Loucy (cell line): Measurements from ENCODE around the gene STXBP1.

Source experiments
- H2AFZ ChIP-seq: fragments of 200-600 bp; sonication (generic); 2 replicates; pipeline ENCODE4 v1.6.0; 2016; ENCODE audit warnings: antibody characterized with exemption, mild to moderate bottlenecking, low read length, moderate library complexity
- H3F3A ChIP-seq: fragments of 200-600 bp; 2 replicates; pipeline ENCODE4 v1.6.0; 2016; ENCODE audit warnings: antibody characterized with exemption, low read depth, mild to moderate bottlenecking
- H3K27me3 ChIP-seq: fragments of 200-600 bp; sonication (generic); 2 replicates; pipeline ENCODE4 v1.6.1; 2014; ENCODE audit warnings: low read length, mild to moderate bottlenecking; ENCODE audit not compliant: insufficient read depth, poor library complexity, severe bottlenecking
- H3K36me3 ChIP-seq: fragments of 200-600 bp; sonication (generic); 2 replicates; pipeline ENCODE4 v1.6.1; 2016; ENCODE audit warnings: low read length; ENCODE audit not compliant: insufficient read depth
- H3K4me1 ChIP-seq: fragments of 200-600 bp; sonication (generic); 2 replicates; pipeline ENCODE4 v1.5.1; 2014; ENCODE audit warnings: low read length, mild to moderate bottlenecking; ENCODE audit not compliant: insufficient read depth, poor library complexity, severe bottlenecking
- H3K4me2 ChIP-seq: fragments of 200-600 bp; sonication (generic); 2 replicates; pipeline ENCODE4 v1.6.0; 2014; ENCODE audit warnings: antibody characterized with exemption, low read length, low read depth, mild to moderate bottlenecking; ENCODE audit not compliant: poor library complexity, severe bottlenecking
- H3K4me3 ChIP-seq: fragments of 200-600 bp; sonication (generic); 2 replicates; pipeline ENCODE4 v1.5.1; 2014; ENCODE audit warnings: low read length, mild to moderate bottlenecking, mixed read lengths; ENCODE audit not compliant: poor library complexity, severe bottlenecking
- H3K79me2 ChIP-seq: fragments of 200-600 bp; sonication (generic); 2 replicates; pipeline ENCODE4 v1.6.1; 2014; ENCODE audit warnings: low read length; ENCODE audit not compliant: insufficient read depth
- H3K9ac ChIP-seq: fragments of 200-600 bp; sonication (generic); 2 replicates; pipeline ENCODE4 v1.6.0; 2014; ENCODE audit warnings: mild to moderate bottlenecking, low read depth, low read length, moderate library complexity; ENCODE audit not compliant: poor library complexity, severe bottlenecking
- H3K9me2 ChIP-seq: fragments of 200-600 bp; sonication (generic); replicated peaks from 2 replicates; pipeline ENCODE4 v1.6.1; 2016; ENCODE audit warnings: low read depth, low read length, mixed read lengths
- H3K9me3 ChIP-seq: fragments of 200-600 bp; sonication (generic); 2 replicates; pipeline ENCODE4 v1.6.1; 2014; ENCODE audit warnings: mild to moderate bottlenecking, antibody characterized with exemption, low read length, low read depth; ENCODE audit not compliant: insufficient read depth
- H4K20me1 ChIP-seq: fragments of 200-600 bp; sonication (generic); 2 replicates; pipeline ENCODE4 v1.6.0; 2014; ENCODE audit warnings: antibody characterized with exemption, low read length, mild to moderate bottlenecking; ENCODE audit not compliant: insufficient read depth, poor library complexity, severe bottlenecking
- EZH2phosphoT487 ChIP-seq: fragments of 200-600 bp; IDR thresholded peaks from 2 replicates; pipeline ENCODE4 v1.6.1; 2018; ENCODE audit warnings: antibody characterized with exemption, mild to moderate bottlenecking, moderate library complexity, borderline replicate concordance
- TF ChIP-seq, protein P1 (sequence below): fragments of 200-600 bp; sonication (generic); conservative IDR thresholded peaks from 2 replicates; pipeline ENCODE4 v1.5.1; 2014; ENCODE audit warnings: mild to moderate bottlenecking, antibody characterized with exemption, low read length

The STXBP1 gene

GRCh38 chr9:127680226-127680625 lies 68.1 kb downstream of the STXBP1 start:
- Histone ChIP-seq H3F3A (no peaks in the 10 kb centered on the region), H3K4me3 (no peak overlapping the region), H3K79me2 (no peaks in the 10 kb centered on the region), H4K20me1 (no peaks in the 10 kb centered on the region), H2AFZ (no peak overlapping the region), H3K9me3 (no peaks in the 10 kb centered on the region), H3K9ac (no peak overlapping the region), H3K36me3 (peaks cover 62% of the 10 kb centered on the region; the same call in 1 of the 2 replicates), H3K9me2 (no peaks in the 10 kb centered on the region), H3K4me2 (no peak overlapping the region), H3K27me3 (no peaks in the 10 kb centered on the region), H3K4me1 (no peaks in the 10 kb centered on the region)
- no peak for TF ChIP-seq EZH2phosphoT487
- TF ChIP-seq, protein P1, sequence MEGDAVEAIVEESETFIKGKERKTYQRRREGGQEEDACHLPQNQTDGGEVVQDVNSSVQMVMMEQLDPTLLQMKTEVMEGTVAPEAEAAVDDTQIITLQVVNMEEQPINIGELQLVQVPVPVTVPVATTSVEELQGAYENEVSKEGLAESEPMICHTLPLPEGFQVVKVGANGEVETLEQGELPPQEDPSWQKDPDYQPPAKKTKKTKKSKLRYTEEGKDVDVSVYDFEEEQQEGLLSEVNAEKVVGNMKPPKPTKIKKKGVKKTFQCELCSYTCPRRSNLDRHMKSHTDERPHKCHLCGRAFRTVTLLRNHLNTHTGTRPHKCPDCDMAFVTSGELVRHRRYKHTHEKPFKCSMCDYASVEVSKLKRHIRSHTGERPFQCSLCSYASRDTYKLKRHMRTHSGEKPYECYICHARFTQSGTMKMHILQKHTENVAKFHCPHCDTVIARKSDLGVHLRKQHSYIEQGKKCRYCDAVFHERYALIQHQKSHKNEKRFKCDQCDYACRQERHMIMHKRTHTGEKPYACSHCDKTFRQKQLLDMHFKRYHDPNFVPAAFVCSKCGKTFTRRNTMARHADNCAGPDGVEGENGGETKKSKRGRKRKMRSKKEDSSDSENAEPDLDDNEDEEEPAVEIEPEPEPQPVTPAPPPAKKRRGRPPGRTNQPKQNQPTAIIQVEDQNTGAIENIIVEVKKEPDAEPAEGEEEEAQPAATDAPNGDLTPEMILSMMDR: no peak

DNA sequence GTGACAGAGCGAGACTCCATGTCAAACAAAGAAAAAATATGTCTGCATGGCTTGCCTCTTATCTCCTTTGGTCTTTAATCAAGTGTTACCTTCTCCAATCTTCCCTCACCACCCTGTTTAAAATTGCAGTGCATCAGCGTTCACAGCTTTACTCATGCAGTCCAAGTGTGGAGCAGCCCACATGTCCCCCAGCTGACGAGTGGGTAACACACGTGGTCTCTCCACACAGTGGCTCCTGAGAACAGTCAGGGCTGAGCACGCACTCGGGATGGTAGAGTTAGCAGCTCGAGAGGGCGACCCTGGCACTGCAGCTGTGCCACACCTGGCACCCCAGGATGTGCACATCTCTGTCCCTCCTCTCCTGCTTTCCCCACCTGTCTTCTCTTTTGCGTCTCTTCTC lies 68.8 kb downstream of the STXBP1 start:
- Histone ChIP-seq H2AFZ (no peak overlapping the region), H3K9me3 (no peaks in the 10 kb centered on the region), H3K4me2 (no peak overlapping the region), H3K9ac (no peak overlapping the region), H3K27me3 (no peaks in the 10 kb centered on the region), H3K4me1 (no peaks in the 10 kb centered on the region), H3K36me3 (peaks cover 62% of the 10 kb centered on the region; the same call in 1 of the 2 replicates), H3K9me2 (no peaks in the 10 kb centered on the region), H3K4me3 (no peak overlapping the region), H3K79me2 (no peaks in the 10 kb centered on the region), H3F3A (no peaks in the 10 kb centered on the region), H4K20me1 (no peaks in the 10 kb centered on the region)
- no peak for TF ChIP-seq EZH2phosphoT487
- TF ChIP-seq, protein P1: no peak

DNA sequence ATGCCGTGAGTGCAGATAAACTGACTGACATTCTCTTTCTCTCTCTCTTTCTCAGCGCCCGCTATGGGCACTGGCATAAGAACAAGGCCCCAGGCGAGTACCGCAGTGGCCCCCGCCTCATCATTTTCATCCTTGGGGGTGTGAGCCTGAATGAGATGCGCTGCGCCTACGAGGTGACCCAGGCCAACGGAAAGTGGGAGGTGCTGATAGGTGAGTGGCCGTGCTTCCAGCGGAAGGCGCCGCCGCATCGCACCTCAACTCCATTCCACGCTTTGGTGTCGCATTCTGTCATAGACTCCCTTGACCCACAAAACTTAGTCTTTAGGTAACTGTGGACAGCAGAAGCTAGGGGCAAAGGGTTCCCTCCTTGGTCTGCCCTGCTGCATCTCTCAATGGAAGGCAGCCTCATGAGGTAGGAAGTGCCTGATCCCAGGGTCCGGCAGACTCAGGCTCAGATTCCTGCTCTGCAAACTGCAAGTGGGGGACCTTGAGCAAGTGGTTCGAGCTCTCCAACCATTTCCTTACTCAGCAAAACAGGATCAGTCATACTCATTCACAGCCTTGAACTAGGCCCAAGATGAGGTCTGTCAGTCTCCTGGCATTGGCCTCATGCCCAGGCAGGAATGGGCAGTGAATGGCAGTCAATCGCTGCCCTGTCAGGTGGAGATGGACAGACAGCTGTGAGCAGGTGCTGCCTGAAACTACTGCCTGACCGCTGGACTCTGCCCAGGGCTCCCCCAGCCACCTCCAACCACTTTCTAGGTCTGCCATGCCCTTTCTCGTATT lies 70.5 kb downstream of the STXBP1 start:
- H3K27me3 ChIP-seq: no peaks in the 10 kb centered on the region
- H3F3A ChIP-seq: no peaks in the 10 kb centered on the region
- H3K4me1 ChIP-seq: no peaks in the 10 kb centered on the region
- H2AFZ ChIP-seq: no peak overlapping the region
- no peaks in the 10 kb centered on the region for H3K9me2 ChIP-seq
- H3K4me2 ChIP-seq: no peak overlapping the region
- TF ChIP-seq, protein P1: no peak
- TF ChIP-seq EZH2phosphoT487: no peak
- no peak overlapping the region for H3K9ac ChIP-seq
- no peaks in the 10 kb centered on the region for H3K9me3 ChIP-seq
- H3K36me3 ChIP-seq: peaks cover 68% of the 10 kb centered on the region; the same call in 1 of the 2 replicates
- no peak overlapping the region for H3K4me3 ChIP-seq
- H3K79me2 ChIP-seq: no peaks in the 10 kb centered on the region
- no peaks in the 10 kb centered on the region for H4K20me1 ChIP-seq
